HG03064 (cell line): ENCODE results near the gene MRGPRD.

ENCODE experiments used
- ATAC-seq: cut with Tn5 transposase; IDR thresholded peaks from one replicate; pipeline ENCODE4 v1.9.1; 2021; ENCODE audit warnings: low read depth; ENCODE audit not compliant: unreplicated experiment

Gene MRGPRD

DNA sequence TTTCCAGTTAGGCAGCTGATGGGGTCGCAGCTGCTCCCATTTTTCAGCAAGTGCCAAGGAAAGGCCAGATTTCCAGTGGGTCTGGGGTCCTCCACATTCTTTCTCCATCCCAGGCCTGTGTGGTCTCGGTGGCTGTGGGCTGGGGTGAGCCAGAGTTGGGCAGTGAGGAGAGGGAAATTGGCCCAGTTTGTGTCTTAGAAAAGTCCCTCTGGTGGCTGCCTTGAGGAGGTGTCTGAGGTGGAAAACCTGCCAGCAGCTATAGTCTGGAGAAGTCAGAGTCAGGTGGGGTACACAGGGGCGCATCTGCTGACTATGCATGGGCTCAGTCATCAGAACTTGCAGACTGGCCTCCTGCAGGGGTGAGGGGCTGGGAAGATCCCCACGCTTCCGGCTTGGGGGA, 30.5 kb downstream of the MRGPRD start:
- ATAC-seq, result no peak

DNA sequence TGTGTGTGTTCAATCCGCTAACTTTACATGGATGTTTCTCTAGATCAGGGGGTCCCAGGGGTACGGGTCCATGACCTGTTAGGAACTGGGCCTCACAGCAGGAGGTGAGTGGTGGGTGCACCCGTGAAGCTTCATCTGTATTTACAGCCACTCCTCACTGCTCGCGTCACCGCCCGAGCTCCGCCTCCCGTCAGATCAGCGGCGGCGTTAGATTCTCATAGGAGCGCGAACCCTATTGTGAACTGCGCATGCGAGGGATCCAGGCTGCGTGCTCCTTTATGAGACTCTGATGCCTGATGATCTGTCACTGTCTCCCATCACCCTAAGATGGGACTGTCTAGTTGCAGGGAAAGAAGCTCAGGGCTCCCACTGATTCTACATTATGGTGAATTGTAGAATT, 31.9 kb downstream of the MRGPRD start:
- ATAC-seq, result no peak

GRCh38 chr11:68948496-68948895, 32.3 kb downstream of the MRGPRD start:
- ATAC-seq, result no peak

DNA sequence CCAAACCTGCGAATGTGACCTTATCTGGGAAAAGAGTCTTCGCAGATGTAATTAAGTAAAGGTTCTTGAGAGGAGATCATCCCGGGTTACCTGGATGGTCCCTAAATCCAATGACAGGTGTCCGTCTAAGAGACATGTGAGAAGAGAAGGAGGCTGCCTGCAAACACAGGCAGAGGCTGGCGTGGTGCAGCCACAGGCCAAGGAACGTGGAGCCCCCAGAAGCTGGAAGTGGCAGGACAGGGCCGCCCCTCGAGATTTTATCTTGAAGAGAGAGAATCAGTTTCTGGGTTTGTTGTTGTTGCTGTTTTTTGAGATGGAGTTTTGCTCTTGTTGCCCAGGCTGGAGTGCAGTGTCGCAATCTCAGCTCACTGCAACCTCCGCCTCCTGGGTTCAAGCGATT, 33.6 kb downstream of the MRGPRD start:
- no peak for ATAC-seq

- ATAC-seq, result no peak
These were observed 34.2 kb downstream of the MRGPRD start for GRCh38 chr11:68946416-68947090.

DNA sequence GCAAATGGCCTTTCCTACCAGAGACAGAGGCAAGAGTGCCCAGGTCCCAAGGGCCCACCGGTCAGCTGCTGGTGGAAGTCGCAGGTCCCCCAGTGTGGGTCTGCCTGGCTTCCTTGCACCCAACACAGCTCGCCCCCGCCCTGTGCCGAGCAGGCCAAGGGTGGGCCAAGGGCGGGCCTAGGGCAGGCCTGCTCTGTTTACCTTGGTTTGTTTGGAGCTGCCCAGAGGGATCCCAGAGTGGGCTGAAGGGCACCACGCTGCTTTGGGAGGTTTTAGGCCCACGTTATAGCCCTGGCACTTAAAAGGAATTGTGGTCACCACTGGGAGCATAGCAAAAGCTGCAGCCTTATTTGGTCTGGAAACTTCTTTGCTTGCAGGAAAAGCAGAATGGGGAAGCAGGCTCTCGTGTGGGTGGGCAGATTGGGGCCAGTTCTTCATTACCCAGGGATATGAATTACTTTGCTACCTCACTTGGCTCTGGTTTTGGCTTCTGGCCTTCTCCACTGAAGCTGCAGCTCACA, 38.0 kb downstream of the MRGPRD start:
- ATAC-seq, result no peak

GRCh38 chr11:68942095-68942620, 38.6 kb downstream of the MRGPRD start:
- ATAC-seq, result no peak

DNA sequence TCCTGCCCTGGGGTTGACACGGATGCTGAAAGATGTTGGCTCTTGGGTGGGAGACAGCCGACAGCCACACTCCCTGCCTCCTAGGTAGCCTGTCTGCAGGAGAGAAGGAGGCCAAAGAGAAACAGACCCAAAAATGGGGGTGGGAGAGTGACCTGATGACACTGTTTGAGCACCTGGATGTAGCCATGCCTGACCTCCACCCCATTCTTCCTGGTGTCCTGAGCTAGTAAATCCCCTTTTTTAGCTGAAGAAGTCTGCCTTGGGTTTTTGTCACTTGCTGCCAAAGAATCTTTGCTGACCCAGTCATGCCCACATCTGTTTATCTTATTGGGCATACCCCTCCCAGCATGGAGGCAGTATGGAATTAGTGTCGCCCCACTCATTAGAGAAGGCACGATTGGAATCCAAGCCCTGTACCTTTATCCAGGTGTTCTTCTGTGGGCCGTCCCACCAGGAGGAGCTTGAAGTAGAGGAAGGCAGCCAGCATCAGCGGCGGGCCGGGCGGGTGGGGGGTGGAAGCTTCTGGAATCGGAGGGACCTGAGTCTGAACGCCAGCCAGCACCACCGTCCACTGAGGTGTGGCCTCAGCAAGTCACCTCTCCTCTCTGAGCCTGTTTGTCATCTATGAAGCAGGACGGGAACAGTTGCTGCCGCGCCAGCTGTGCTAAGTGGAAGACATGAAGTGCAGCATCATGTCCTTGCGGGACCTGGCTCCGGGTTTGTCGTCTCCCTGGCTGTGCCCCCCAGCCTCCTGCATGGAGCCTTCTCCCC, 39.3 kb downstream of the MRGPRD start:
- no peak for ATAC-seq

DNA sequence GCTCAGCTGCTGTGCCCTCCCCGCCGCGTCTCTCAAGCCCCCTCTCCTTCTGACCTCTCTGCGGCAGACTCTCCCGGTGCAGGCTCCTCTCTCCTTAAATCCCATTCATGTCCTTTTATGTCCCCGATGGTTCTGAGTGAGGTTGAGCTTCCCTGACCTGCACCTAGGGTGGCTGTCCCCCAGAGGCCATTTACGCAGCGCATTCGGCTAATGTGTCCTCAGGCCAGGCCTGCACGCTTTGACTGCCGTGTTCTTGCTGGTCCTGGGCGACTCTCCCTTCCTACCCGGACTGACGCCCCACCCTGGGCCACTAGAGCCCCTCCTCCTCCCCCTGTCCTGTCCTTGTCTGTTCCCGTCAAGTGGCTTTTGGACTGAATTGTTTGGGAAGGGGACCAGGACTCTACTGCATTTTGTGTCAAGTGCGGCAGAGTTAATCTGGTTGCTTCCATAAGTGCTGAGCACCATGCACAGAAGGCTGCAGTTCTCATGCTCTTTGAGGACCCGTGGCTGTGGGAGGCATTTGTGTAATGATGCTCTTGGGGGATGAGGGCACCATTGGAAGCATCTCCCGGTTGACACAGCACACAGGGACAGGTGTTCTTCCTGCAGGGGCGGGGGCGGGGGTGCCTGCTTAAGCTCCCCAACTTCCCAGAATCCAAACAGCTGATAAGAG, 40.0 kb downstream of the MRGPRD start:
- ATAC-seq, result no peak

GRCh38 chr11:68939583-68940555, 40.9 kb downstream of the MRGPRD start:
- no peak for ATAC-seq

DNA sequence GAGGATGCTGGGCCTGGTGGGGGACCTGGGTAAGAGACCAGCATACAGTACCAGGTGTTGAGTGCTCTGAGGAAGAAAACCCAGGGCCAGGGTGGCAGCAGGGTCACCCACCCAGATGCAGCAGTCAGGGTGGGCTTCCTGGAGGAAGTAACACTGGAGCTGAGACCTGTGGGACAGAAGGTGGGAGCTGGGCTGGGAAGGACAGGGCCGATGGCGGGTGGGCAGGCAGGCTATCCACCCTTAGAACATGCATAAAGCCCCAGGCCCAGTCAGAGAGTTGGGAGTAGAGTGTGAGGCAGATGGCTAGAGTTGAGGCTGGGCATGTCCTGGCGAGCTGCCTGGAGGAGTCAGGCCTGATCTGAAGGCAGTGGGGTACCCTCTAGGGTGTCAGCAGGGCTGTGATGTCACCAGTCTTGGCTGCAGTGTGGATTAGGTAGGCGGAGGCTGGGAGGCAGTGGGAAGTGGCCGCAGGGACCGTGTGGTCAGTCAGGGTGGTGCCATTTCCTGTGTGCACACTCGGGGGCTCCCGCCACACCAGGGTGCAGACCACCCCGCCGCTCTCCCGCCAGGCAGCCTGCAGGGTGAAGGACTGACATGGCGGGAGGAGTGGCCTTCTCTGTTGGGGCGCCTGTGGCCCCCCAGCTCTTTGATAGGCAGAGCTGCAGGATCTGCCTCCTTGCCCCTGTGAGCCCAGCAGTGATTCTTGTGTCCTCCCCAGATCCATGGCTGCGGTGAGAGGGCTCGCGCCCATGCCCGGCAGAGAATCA, 41.8 kb downstream of the MRGPRD start:
- ATAC-seq, result no peak

- no peak for ATAC-seq
These were observed 42.7 kb downstream of the MRGPRD start for GRCh38 chr11:68938088-68938487.

DNA sequence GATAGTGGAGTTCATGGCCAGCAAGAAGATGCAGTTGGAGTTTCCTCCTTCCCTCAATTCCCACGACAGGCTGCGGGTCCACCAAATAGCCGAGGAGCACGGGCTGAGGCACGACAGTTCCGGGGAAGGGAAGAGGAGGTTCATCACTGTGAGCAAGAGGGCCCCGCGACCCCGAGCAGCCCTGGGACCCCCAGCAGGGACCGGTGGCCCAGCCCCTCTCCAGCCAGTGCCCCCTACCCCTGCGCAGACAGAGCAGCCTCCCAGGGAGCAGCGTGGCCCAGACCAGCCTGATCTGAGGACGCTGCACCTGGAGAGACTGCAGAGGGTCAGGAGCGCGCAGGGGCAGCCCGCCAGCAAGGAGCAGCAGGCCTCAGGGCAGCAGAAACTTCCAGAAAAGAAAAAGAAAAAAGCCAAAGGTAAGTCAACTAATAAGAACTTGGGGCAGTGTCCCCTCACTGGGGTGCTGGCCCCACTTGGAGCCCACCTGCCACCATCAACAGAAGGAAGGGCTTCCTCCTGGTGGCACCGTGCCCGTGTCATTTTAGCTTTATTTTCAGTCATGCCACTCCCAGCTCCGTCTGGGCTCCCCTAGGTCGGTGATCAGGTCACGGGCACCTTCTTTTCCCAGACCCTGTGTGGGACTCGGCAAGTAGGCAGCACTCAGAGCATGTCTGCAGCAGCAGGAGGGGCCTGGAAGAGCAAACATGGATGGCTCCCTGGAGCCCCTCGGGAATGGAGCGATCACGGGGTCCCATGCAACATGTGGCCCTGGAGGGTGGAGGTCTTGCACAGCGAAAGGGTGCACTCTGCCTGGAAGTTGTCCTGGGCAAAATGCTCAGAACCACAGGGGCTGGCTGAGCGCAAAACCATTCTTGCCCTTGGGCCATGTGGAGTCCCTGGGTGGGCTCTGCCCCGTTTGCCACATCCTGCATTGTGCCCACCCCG, 43.8 kb downstream of the MRGPRD start:
- ATAC-seq, result no peak

GRCh38 chr11:68936358-68936636, 44.5 kb downstream of the MRGPRD start:
- ATAC-seq, result no peak

GRCh38 chr11:68935516-68936357, 45.0 kb downstream of the MRGPRD start:
- ATAC-seq, result no peak

DNA sequence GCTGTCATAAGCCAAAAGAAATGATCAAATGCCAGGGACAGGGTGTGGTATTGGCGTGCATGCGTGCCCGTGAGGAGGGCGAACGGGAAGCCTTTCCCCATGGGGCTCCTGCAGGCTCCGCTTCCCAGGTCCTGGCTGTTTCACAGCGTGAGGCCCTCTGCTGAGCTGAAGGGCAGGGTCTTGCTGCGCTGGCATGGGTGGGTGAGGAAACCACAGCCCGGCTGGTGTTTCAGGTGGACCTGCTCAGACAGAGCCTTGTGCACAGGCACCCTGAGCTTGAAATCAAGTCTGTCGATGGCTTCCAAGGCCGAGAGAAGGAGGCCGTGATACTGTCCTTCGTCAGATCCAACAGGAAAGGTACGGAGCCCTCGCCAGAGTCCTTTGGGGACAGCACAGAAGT, 45.7 kb downstream of the MRGPRD start:
- no peak for ATAC-seq

DNA sequence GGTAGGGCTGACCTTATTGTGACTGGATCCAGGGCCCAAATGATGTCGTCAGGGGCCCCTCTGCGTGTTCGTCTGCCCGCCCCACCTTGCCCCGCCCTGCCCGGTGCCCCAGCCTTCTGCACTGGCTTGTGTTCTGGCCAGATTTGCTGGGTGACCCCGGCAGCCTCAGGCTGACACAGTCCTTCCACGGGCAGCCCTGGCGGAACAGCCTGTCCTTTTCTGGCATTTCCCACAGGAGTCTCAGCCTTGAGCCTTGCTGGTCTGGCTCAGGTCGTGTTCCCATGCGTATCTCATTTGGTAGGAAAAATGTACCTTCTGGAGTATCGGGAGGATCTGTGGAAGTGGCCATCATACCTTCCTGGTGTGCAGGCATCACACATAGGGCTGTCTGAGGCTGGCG, 46.1 kb downstream of the MRGPRD start:
- no peak for ATAC-seq

DNA sequence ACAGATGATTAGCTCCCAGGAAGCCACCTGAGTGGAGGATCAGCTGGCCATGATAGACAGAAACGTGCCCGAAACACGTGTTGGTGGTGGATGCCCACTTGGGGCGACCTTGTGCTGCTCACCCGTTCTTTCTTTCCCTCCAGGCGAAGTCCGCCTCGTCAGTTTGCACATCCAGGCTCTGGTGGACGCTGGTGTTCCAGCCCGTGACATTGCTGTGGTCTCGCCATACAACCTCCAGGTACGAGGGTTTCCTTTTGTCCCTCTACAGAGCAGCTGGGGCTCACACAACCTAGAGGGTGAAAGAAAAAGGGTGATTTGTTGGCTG, 46.5 kb downstream of the MRGPRD start:
- ATAC-seq, result no peak
